PC-9 (cell line): ENCODE measurements around the gene RPRML. TPM values are rescaled to one million over a fixed set of nuclear protein-coding genes. Genes with fewer than 3 reads are reported as not detected.

Source experiments
- BruUV-seq: library from RNA; stranded (reverse); fragments of 400-500 nt; replicated peaks from 2 replicates; lab custom pipeline; 2021; lab: Mats Ljungman, UMichigan
- CTCF ChIA-PET: fragments of 300-600 bp; sonication (Branson Sonifier 250); formaldehyde crosslinking; loops from one replicate; lab custom pipeline; 2022; ENCODE audit warnings: antibody characterized with exemption; lab: Charles Lee
- POLR2A ChIA-PET: fragments of 300-600 bp; sonication (Branson Sonifier 250); formaldehyde crosslinking; loops from one replicate; lab custom pipeline; 2022; ENCODE audit warnings: antibody characterized with exemption; ENCODE audit not compliant: unreplicated experiment; lab: Charles Lee
- DNase-seq, 2 experiments: peaks; one replicate each; pipeline versions ENCODE4 v3.0.0 to v3.0.0-alpha.2; 2015 to 2022; ENCODE audit warnings: mixed read lengths in 1 of 2
- H2AFZ ChIP-seq: fragments of 200-600 bp; sonication (generic); 2 replicates; pipeline ENCODE4 v1.8.1; 2017; ENCODE audit warnings: antibody characterized with exemption
- H3F3A ChIP-seq: fragments of 200-600 bp; sonication (generic); 2 replicates; pipeline ENCODE4 v1.8.1; 2017; ENCODE audit warnings: antibody characterized with exemption, mild to moderate bottlenecking, low read depth; ENCODE audit not compliant: insufficient read depth
- H3K27ac ChIP-seq: fragments of 200-600 bp; sonication (generic); 2 replicates; pipeline ENCODE4 v1.6.1; 2016; ENCODE audit warnings: mixed run types
- H3K27me3 ChIP-seq: fragments of 200-600 bp; sonication (generic); 2 replicates; pipeline ENCODE4 v1.6.1; 2016; ENCODE audit warnings: low read depth, mixed run types; ENCODE audit not compliant: insufficient read depth
- H3K36me3 ChIP-seq: fragments of 200-600 bp; sonication (generic); 2 replicates; pipeline ENCODE4 v1.6.1; 2016; ENCODE audit warnings: low read depth, mixed run types
- H3K4me1 ChIP-seq: fragments of 200-600 bp; sonication (generic); replicated peaks from 2 replicates; pipeline ENCODE4 v1.6.1; 2016; ENCODE audit warnings: mixed run types; ENCODE audit not compliant: insufficient read depth
- H3K4me2 ChIP-seq: fragments of 200-600 bp; sonication (generic); 2 replicates; pipeline ENCODE4 v1.6.1; 2017; ENCODE audit warnings: mixed run types
- H3K4me3 ChIP-seq: fragments of 200-600 bp; sonication (generic); 2 replicates; pipeline ENCODE4 v1.6.1; 2016; ENCODE audit warnings: mixed run types
- H3K79me2 ChIP-seq: fragments of 200-600 bp; sonication (generic); 2 replicates; pipeline ENCODE4 v1.6.1; 2017; ENCODE audit warnings: low read depth, mixed run types
- H3K9me2 ChIP-seq: fragments of 200-600 bp; sonication (generic); 2 replicates; pipeline ENCODE4 v1.8.1; 2017; ENCODE audit warnings: mild to moderate bottlenecking; ENCODE audit not compliant: insufficient read depth
- H3K9me3 ChIP-seq: fragments of 200-600 bp; sonication (generic); 2 replicates; pipeline ENCODE4 v1.8.1; 2016; ENCODE audit warnings: low read depth; ENCODE audit not compliant: insufficient read depth
- H4K20me1 ChIP-seq: fragments of 200-600 bp; sonication (generic); 2 replicates; pipeline ENCODE4 v1.8.1; 2017; ENCODE audit not compliant: insufficient read depth
- EZH2 ChIP-seq: fragments of 200-600 bp; sonication (generic); IDR thresholded peaks from 2 replicates; pipeline ENCODE4 v1.8.0; 2017; ENCODE audit warnings: antibody characterized with exemption, low read depth
- intact Hi-C: fragments of 100-400 bp; cut with micrococcal nuclease; formaldehyde crosslinking; loops from one replicate; pipeline ENCODE4 v1.10.0; 2022; ENCODE audit not compliant: unreplicated experiment
- microRNA-seq: library from miRNA; unstranded; fragments of <30 nt; microRNA quantifications from one replicate; pipeline ENCODE4 v1.2.0, GENCODE V29; 2021; ENCODE audit warnings: borderline number of aligned reads, borderline replicate concordance
- total RNA-seq: library from RNA; stranded (reverse); gene quantifications from 2 replicates; pipeline ENCODE4 v1.2.3, GENCODE V29; 2021
- TF ChIP-seq, protein P1 (sequence below): fragments of 200-600 bp; sonication (generic); conservative IDR thresholded peaks from 2 replicates; pipeline ENCODE4 v1.6.1; 2017; ENCODE audit warnings: mixed run types, antibody characterized with exemption, mild to moderate bottlenecking, moderate library complexity

Gene RPRML
- total RNA-seq, 1 experiment from 2014 or later: not detected

DNA sequence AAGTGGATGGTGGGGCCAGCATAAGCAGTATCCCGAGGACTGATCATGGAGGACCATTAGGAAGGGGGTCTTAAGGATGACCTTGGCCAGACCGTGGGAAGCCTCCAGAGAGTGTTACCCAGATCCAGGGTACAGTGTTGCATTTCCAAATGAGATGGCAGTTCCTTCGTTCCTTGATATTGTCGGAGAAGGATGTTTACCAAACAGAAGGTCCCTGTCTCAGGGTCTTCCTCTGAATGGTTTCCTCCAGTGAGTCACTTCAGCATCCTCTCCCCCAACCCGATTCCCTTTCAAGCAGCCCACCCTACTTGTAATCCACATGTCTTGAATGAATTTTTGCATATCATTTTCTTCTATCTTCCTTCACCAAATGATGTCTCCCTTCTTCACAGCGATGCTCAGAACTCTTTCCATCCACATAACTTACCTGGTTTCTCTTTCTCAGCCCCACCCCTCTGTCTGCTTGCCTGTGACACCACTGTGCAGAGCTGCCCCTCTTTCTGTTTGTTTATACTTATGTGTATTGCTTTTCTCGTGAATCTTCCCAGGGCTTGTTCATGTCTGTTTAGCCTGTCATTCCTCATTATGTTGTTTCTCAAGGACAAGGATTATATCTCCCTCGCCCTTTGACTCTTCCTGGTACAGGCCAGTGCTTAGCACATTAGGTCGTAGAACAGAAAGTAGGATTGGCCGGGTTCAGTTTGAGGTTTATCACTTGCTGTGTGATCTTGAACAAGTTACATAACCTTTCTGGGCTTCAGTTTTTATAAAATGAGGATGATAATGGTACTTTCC, 50.4 kb downstream of the RPRML start:
- no peak for DNase-seq
- Histone ChIP-seq H3K27ac (no peak overlapping the region), H3K27me3 (no peaks in the 10 kb centered on the region), H3F3A (no peaks in the 10 kb centered on the region), H3K4me1 (peaks cover 12% of the 10 kb centered on the region), H2AFZ (no peak overlapping the region), H3K4me2 (no peak overlapping the region), H4K20me1 (peaks cover 65% of the 10 kb centered on the region), H3K9me3 (no peaks in the 10 kb centered on the region), H3K79me2 (peaks cover 56% of the 10 kb centered on the region), H3K9me2 (no peaks in the 10 kb centered on the region), H3K36me3 (peaks cover 50% of the 10 kb centered on the region), H3K4me3 (no peak overlapping the region)
- TF ChIP-seq, protein P1, sequence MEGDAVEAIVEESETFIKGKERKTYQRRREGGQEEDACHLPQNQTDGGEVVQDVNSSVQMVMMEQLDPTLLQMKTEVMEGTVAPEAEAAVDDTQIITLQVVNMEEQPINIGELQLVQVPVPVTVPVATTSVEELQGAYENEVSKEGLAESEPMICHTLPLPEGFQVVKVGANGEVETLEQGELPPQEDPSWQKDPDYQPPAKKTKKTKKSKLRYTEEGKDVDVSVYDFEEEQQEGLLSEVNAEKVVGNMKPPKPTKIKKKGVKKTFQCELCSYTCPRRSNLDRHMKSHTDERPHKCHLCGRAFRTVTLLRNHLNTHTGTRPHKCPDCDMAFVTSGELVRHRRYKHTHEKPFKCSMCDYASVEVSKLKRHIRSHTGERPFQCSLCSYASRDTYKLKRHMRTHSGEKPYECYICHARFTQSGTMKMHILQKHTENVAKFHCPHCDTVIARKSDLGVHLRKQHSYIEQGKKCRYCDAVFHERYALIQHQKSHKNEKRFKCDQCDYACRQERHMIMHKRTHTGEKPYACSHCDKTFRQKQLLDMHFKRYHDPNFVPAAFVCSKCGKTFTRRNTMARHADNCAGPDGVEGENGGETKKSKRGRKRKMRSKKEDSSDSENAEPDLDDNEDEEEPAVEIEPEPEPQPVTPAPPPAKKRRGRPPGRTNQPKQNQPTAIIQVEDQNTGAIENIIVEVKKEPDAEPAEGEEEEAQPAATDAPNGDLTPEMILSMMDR: no peak
- TF ChIP-seq EZH2: no peak
- intact Hi-C loops: no loop called here
- ChIA-PET POLR2A (no interaction called here), CTCF (no interaction called here)
- BruUV-seq: no TSS peak

Small RNAs within 50 kb of the gene (microRNA-seq; reads per million reads assigned to microRNA genes)
- not detected for gene MIR5089

Other genes with a start within 250 kb of the RPRML start
- 11.5 and 14.0 TPM in 2 replicates for gene WNT3, start 160.6 kb downstream of the RPRML start, total RNA-seq
- not detected in 2 replicates for gene WNT9B, start 127.7 kb downstream of the RPRML start, total RNA-seq
- gene GOSR2, start 56.1 kb downstream of the RPRML start, total RNA-seq: 31.7 and 34.5 TPM in 2 replicates
- 58.9 and 94.3 TPM in 2 replicates for gene CDC27, start 210.0 kb upstream of the RPRML start, total RNA-seq
- gene MYL4, start 230.1 kb upstream of the RPRML start, total RNA-seq: not detected in 2 replicates